IMR-90 (cell line): ENCODE data around the gene CHRD. TPM values are rescaled to one million over a fixed set of nuclear protein-coding genes. Genes with fewer than 3 reads are reported as not detected.

Experiments used
- ATAC-seq: fragments of 200-7000 bp; cut with Tn5 transposase; 2 replicates; pipeline ENCODE4 v1.9.1; 2020; ENCODE audit warnings: low read depth, mild to moderate bottlenecking, moderate library complexity
- BruUV-seq: library from RNA; stranded (reverse); fragments of 400-500 nt; replicated peaks from 2 replicates; lab custom pipeline; 2021; lab: Mats Ljungman, UMichigan
- CTCF ChIA-PET: fragments of 300-600 bp; formaldehyde crosslinking; extraction: SDS; loops from one replicate; lab custom pipeline; 2021; ENCODE audit warnings: antibody characterized with exemption; lab: Yijun Ruan, JAX
- POLR2A ChIA-PET: fragments of 300-600 bp; sonication (Branson Sonifier 250); formaldehyde crosslinking; loops from one replicate; lab custom pipeline; 2022; ENCODE audit warnings: antibody characterized with exemption; ENCODE audit not compliant: unreplicated experiment; lab: Charles Lee
- DNase-seq: peaks from one replicate; pipeline ENCODE4 v3.0.0; 2013
- H2AFZ ChIP-seq: replicated peaks from 2 replicates; pipeline ENCODE3; 2013; ENCODE audit warnings: low read length, mild to moderate bottlenecking; ENCODE audit not compliant: poor library complexity
- H2AK5ac ChIP-seq: 2 replicates; pipeline ENCODE4 v1.6.1; 2013; ENCODE audit warnings: low read depth, low read length, inconsistent platforms
- H2AK9ac ChIP-seq: replicated peaks from 2 replicates; pipeline ENCODE3; 2013; ENCODE audit warnings: mild to moderate bottlenecking, low read depth, low read length, moderate library complexity; ENCODE audit not compliant: poor library complexity
- H2BK120ac ChIP-seq: 2 replicates; pipeline ENCODE4 v1.6.1; 2013; ENCODE audit warnings: low read depth, low read length, inconsistent platforms
- H2BK15ac ChIP-seq: 3 replicates; pipeline ENCODE4 v1.6.1; 2013; ENCODE audit warnings: low read depth, low read length, inconsistent platforms
- H2BK20ac ChIP-seq: 2 replicates; pipeline ENCODE4 v1.6.1; 2013; ENCODE audit warnings: low read depth, mild to moderate bottlenecking, inconsistent platforms, low read length, moderate library complexity
- H2BK5ac ChIP-seq: 2 replicates; pipeline ENCODE4 v1.6.1; 2013; ENCODE audit warnings: mild to moderate bottlenecking, low read depth, low read length, inconsistent platforms; ENCODE audit not compliant: poor library complexity, severe bottlenecking
- H3K14ac ChIP-seq: replicated peaks from 2 replicates; pipeline ENCODE4 v1.6.1; 2013; ENCODE audit warnings: low read depth, low read length, inconsistent platforms
- H3K18ac ChIP-seq: 2 replicates; pipeline ENCODE4 v1.6.1; 2013; ENCODE audit warnings: low read depth, low read length, control low read depth
- H3K23ac ChIP-seq: 2 replicates; pipeline ENCODE4 v1.6.1; 2013; ENCODE audit warnings: low read depth, low read length, inconsistent platforms
- H3K27ac ChIP-seq: 2 replicates; pipeline ENCODE4 v1.5.1; 2013; ENCODE audit warnings: mild to moderate bottlenecking, control low read depth, low read length; ENCODE audit not compliant: insufficient read depth
- H3K27me3 ChIP-seq: 2 replicates; pipeline ENCODE4 v1.6.1; 2013; ENCODE audit warnings: low read length; ENCODE audit not compliant: control insufficient read depth, insufficient read depth
- H3K36me3 ChIP-seq: 2 replicates; pipeline ENCODE4 v1.6.1; 2013; ENCODE audit warnings: low read length, mixed read lengths; ENCODE audit not compliant: control insufficient read depth, insufficient read depth
- H3K4ac ChIP-seq: 2 replicates; pipeline ENCODE4 v1.6.1; 2013; ENCODE audit warnings: low read depth, low read length, inconsistent platforms
- H3K4me1 ChIP-seq: 2 replicates; pipeline ENCODE4 v1.6.1; 2013; ENCODE audit warnings: low read length, mixed read lengths; ENCODE audit not compliant: control insufficient read depth, insufficient read depth
- H3K4me2 ChIP-seq: 2 replicates; pipeline ENCODE4 v1.6.1; 2013; ENCODE audit warnings: low read depth, mild to moderate bottlenecking, control low read depth, low read length, moderate library complexity
- H3K4me3 ChIP-seq: 2 replicates; pipeline ENCODE4 v1.5.1; 2013; ENCODE audit warnings: low read depth, mild to moderate bottlenecking, control low read depth, low read length, moderate library complexity; ENCODE audit not compliant: insufficient read depth
- H3K56ac ChIP-seq: 2 replicates; pipeline ENCODE4 v1.6.1; 2013; ENCODE audit warnings: low read length, inconsistent platforms; ENCODE audit not compliant: insufficient read depth; ENCODE audit errors: extremely low read depth
- H3K79me1 ChIP-seq, 2 experiments: 2 replicates each; pipeline ENCODE4 v1.6.1; 2013; ENCODE audit warnings: low read length in 2 of 2, inconsistent platforms in 1 of 2, low read depth in 1 of 2
- H3K9ac ChIP-seq: 2 replicates; pipeline ENCODE4 v1.6.1; 2013; ENCODE audit warnings: low read depth, low read length, control low read depth
- H3K9me1 ChIP-seq: 2 replicates; pipeline ENCODE4 v1.6.1; 2013; ENCODE audit warnings: low read length, inconsistent platforms; ENCODE audit not compliant: insufficient read depth
- H3K9me3 ChIP-seq: 2 replicates; pipeline ENCODE4 v1.6.1; 2013; ENCODE audit warnings: low read length; ENCODE audit not compliant: control insufficient read depth, insufficient read depth
- H4K20me1 ChIP-seq: 2 replicates; pipeline ENCODE4 v1.6.1; 2013; ENCODE audit warnings: low read length, inconsistent platforms; ENCODE audit not compliant: insufficient read depth
- H4K5ac ChIP-seq: 2 replicates; pipeline ENCODE4 v1.6.1; 2013; ENCODE audit warnings: mild to moderate bottlenecking, low read depth, low read length, control low read depth
- H4K8ac ChIP-seq, 2 experiments: 2 replicates each; pipeline ENCODE4 v1.6.1; 2013; ENCODE audit warnings: low read depth in 2 of 2, low read length in 2 of 2, control low read depth in 1 of 2, inconsistent platforms in 1 of 2
- H4K91ac ChIP-seq: 2 replicates; pipeline ENCODE4 v1.6.1; 2013; ENCODE audit warnings: low read depth, low read length, inconsistent platforms; ENCODE audit not compliant: insufficient read depth
- BHLHE40 ChIP-seq: fragments of 150-350 bp; IDR thresholded peaks from 2 replicates; pipeline ENCODE4 v1.6.1; 2016; ENCODE audit warnings: mild to moderate bottlenecking, low read depth, low read length
- FOS ChIP-seq: fragments of 150-350 bp; IDR thresholded peaks from 2 replicates; pipeline ENCODE4 v1.6.1; 2016; ENCODE audit warnings: low read depth, low read length
- POLR2A ChIP-seq: IDR thresholded peaks from 2 replicates; pipeline ENCODE4 v1.6.1; 2012; ENCODE audit warnings: mild to moderate bottlenecking, low read depth, low read length
- RCOR1 ChIP-seq: IDR thresholded peaks from 2 replicates; pipeline ENCODE4 v1.6.1; 2012; ENCODE audit warnings: mild to moderate bottlenecking, low read length, improper control_type of control experiment; ENCODE audit not compliant: insufficient replicate concordance
- WGBS, 2 experiments: methylation state at CpG; one replicate each; pipeline versions ENCODE4 v1.1.5 to v1.1.7; 2013; ENCODE audit warnings: missing lambda C conversion rate in 2 of 2; ENCODE audit not compliant: insufficient read length in 1 of 2; ENCODE audit errors: extremely low coverage in 2 of 2; 5-methylcytosine and 5-hydroxymethylcytosine counted together
- dilution Hi-C: fragments of 300-500 bp; cut with HindIII; formaldehyde crosslinking; loops from one replicate; pipeline ENCODE4 v1.14.3; 2018; ENCODE audit warnings: low sequenced_read_pairs; ENCODE audit not compliant: unreplicated experiment
- in situ Hi-C: fragments of 300-500 bp; cut with MboI; formaldehyde crosslinking; loops from 3 replicates; pipeline ENCODE4 v1.14.3; 2019; ENCODE audit warnings: low sequenced_read_pairs, inconsistent platforms, mixed read lengths
- intact Hi-C: fragments of 100-400 bp; cut with micrococcal nuclease; formaldehyde crosslinking; loops from 2 replicates; pipeline ENCODE4 v1.10.0; 2022
- polyA plus RNA-seq, 3 experiments: library from polyadenylated mRNA; depleted of rRNA; stranded (reverse); fragments of >200 nt; gene quantifications; 2 replicates each; pipeline ENCODE4 v1.2.3, GENCODE V29; 2012; ENCODE audit warnings: low replicate concordance in 1 of 3
- total RNA-seq: library from RNA; depleted of rRNA; stranded (reverse); fragments of >200 nt; gene quantifications from 2 replicates; pipeline ENCODE4 v1.2.3, GENCODE V29; 2012

CHRD gene
- total and polyA plus RNA-seq, 2 of the 4 experiments (the other 2 are of a cell fraction) = under 0.01 to 0.09 TPM

DNA sequence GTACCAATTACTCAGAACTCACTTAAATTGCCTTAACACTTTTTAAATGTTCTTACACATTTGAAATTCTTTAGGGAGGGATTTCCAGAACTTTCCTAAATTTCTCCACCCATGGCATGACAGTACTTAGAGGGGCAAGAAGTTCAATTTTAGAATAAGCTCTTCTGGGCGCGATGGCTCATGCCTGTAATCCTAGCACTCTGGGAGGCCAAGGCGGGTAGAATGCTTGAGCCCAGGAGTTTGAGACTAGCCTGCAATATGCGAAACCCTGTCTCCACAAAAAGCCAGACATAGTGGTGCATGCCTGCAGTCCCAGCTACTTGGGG is 31.8 kb upstream of the CHRD start:
- Histone ChIP-seq H3K56ac (no peak overlapping the region), H3K79me1 (0 out of 4 replicates have a peak, but pooled peaks cover 0 to 4% of the 10 kb centered on the region in 2 experiments), H3K23ac (no peak overlapping the region), H2BK120ac (no peak overlapping the region), H3K9ac (no peak overlapping the region), H3K4ac (no peak overlapping the region), H3K27me3 (no peaks in the 10 kb centered on the region), H2BK15ac (no peak overlapping the region), H3K36me3 (peaks cover 28% of the 10 kb centered on the region), H2BK20ac (no peak overlapping the region), H2BK5ac (no peak overlapping the region), H3K4me1 (peaks cover 14% of the 10 kb centered on the region), H2AFZ (no peak overlapping the region), H4K91ac (no peak overlapping the region), H4K5ac (no peak overlapping the region), H2AK5ac (no peak overlapping the region), H3K9me3 (no peaks in the 10 kb centered on the region), H4K20me1 (peaks cover 3% of the 10 kb centered on the region), H3K27ac (no peak overlapping the region), H3K18ac (no peak overlapping the region), H3K9me1 (peaks cover 3% of the 10 kb centered on the region; the same call in 1 of the 2 replicates), H2AK9ac (no peak overlapping the region), H3K4me3 (no peak overlapping the region), H3K4me2 (no peak overlapping the region), H4K8ac (no peak overlapping the region), H3K14ac (no peak overlapping the region)
- in situ Hi-C loops (no loop called here), dilution Hi-C loops (no loop called here), intact Hi-C loops (loop anchor here (10.0 kb wide), 1 partner anchor 1427 kb away; no protein-coding TSS in a partner anchor)
- DNase-seq (no peak), ATAC-seq (no peak; the same call in 1 of the 2 replicates)
- CTCF ChIA-PET = interaction anchor here (0.7 kb wide), 1 partner anchor 133 kb away, joined by 7 read pairs; no protein-coding TSS in a partner anchor
- BruUV-seq = no TSS peak
- TF ChIP-seq FOS (no peak), POLR2A (no peak), BHLHE40 (no peak), RCOR1 (no peak)
- POLR2A ChIA-PET = no interaction called here
- 91% methylated on average over 4 of the region's 4 CpGs; no CpG with 5 or more reads in 1 of the 2 experiments for WGBS, 2 experiments
